ENCODE results near the gene ARHGDIG. TPM values are rescaled to one million over a fixed set of nuclear protein-coding genes. Genes with fewer than 3 reads are reported as not detected.
A peak's percentile ranks its signal among the peaks of the same experiment; 100 is the strongest.

ARHGDIG gene
- total RNA-seq, 1 donor from 2014 or later: 1.3 TPM

- DNase-seq: no peak
- intact Hi-C loops (cut with DNase I): no loop called here
- no peak for ATAC-seq
- Histone ChIP-seq H3K4me1 (no peaks in the 10 kb centered on the region), H3K27me3 (no peaks in the 10 kb centered on the region), H3K36me3 (peaks cover 53% of the 10 kb centered on the region), H3K27ac (no peak overlapping the region), H3K9me3 (no peaks in the 10 kb centered on the region), H3K4me3 (no peak overlapping the region)
- no peak for TF ChIP-seq CTCF (IDR thresholded peaks at IDR 0.05)
Observed at GRCh38 chr16:259814-260253, 20.6 kb upstream of the ARHGDIG start.

GRCh38 chr16:260326-260725, 20.1 kb upstream of the ARHGDIG start:
- H3K4me3 ChIP-seq: no peak overlapping the region
- DNase-seq (no peak), ATAC-seq (no peak)
- no peak for TF ChIP-seq CTCF (IDR thresholded peaks at IDR 0.05)
- no peaks in the 10 kb centered on the region for H3K27me3 ChIP-seq
- intact Hi-C loops (cut with DNase I): no loop called here
- peaks cover 48% of the 10 kb centered on the region for H3K36me3 ChIP-seq
- H3K9me3 ChIP-seq: no peaks in the 10 kb centered on the region
- H3K27ac ChIP-seq: no peak overlapping the region
- no peaks in the 10 kb centered on the region for H3K4me1 ChIP-seq

GRCh38 chr16:261031-261691, 19.2 kb upstream of the ARHGDIG start:
- H3K4me1 ChIP-seq: no peaks in the 10 kb centered on the region
- DNase-seq (no peak), ATAC-seq (no peak)
- no peak overlapping the region for H3K4me3 ChIP-seq
- no peaks in the 10 kb centered on the region for H3K9me3 ChIP-seq
- H3K27me3 ChIP-seq: no peaks in the 10 kb centered on the region
- peaks cover 47% of the 10 kb centered on the region for H3K36me3 ChIP-seq
- intact Hi-C loops (cut with DNase I): no loop called here
- TF ChIP-seq CTCF (IDR thresholded peaks at IDR 0.05): no peak
- no peak overlapping the region for H3K27ac ChIP-seq

GRCh38 chr16:262121-262745, 18.2 kb upstream of the ARHGDIG start:
- H3K4me3 ChIP-seq: no peak overlapping the region
- no peaks in the 10 kb centered on the region for H3K9me3 ChIP-seq
- ATAC-seq (no peak), DNase-seq (no peak)
- no peaks in the 10 kb centered on the region for H3K27me3 ChIP-seq
- intact Hi-C loops (cut with DNase I): no loop called here
- peaks cover 47% of the 10 kb centered on the region for H3K36me3 ChIP-seq
- no peak for TF ChIP-seq CTCF (IDR thresholded peaks at IDR 0.05)
- no peak overlapping the region for H3K27ac ChIP-seq
- H3K4me1 ChIP-seq: no peaks in the 10 kb centered on the region

GRCh38 chr16:263182-263774, 17.1 kb upstream of the ARHGDIG start:
- H3K4me1 ChIP-seq: no peaks in the 10 kb centered on the region
- intact Hi-C loops (cut with DNase I): no loop called here
- H3K27me3 ChIP-seq: no peaks in the 10 kb centered on the region
- peaks cover 47% of the 10 kb centered on the region for H3K36me3 ChIP-seq
- no peaks in the 10 kb centered on the region for H3K9me3 ChIP-seq
- no peak overlapping the region for H3K27ac ChIP-seq
- DNase-seq (peak; percentile 64), ATAC-seq (no peak)
- H3K4me3 ChIP-seq: no peak overlapping the region
- no peak for TF ChIP-seq CTCF (IDR thresholded peaks at IDR 0.05)
